ENCODE data around the gene UTS2B.
"Not testable (repeated sequence)": the region's sequence is repeated elsewhere in the genome, so short reads cannot be mapped to it uniquely, and the experiment has no call there.

The UTS2B gene

DNA sequence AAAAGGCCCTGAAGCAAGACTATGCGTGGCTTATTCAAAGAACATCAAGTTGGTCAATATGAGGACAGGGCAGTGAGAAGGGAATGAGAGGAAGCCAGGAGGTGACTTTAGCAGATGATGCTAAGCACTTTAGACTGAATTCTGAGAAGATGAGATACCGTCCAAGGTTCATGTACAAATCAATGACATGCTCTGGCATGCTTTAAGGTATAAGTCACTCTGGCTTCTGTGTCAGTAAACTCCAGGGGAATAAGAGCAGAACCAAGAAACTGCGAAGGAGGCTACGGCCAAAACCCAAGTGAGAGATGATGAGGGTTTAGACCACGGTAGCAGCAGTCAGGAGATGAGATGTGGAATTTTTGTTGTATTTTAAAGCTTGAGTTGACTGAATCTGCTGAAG lies 10.0 kb downstream of the UTS2B start:
- no peak for DNase-seq

DNA sequence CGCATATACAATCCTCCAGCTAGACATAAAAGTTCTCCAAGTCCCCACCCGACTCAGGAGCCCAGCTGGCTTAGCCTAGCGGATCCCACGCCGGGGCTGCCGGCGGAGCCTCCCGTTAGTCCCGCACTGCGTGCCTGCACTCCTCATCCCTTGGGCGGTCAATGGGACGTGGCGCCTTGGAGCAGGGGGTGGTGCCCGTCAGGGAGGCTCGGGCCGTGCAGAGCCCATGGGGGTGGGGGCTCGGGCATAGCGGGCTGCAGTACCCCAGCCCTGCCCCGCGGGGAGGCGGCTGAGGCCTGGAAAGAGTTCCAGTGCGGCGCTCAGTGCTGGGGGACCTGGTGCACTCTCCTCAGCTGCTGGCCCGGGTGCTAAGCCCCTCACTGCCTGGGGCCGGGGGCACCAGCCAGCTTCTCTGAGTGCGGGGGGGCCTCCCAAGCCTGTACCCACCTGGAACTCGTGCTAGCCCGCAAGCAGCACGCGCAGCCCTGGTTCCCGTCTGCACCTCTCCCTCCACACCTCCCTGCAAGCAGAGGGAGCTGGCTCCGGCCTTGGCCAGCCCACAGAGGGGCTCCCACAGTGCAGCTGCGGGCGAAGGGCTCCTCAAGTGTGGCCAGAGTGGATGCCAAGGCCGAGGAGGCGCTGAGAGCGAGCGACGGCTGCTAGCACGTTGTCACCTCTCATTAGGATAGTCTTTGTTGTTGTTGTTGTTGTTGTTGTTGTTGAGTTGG lies 13.3 kb downstream of the UTS2B start:
- DNase-seq, result no peak

DNA sequence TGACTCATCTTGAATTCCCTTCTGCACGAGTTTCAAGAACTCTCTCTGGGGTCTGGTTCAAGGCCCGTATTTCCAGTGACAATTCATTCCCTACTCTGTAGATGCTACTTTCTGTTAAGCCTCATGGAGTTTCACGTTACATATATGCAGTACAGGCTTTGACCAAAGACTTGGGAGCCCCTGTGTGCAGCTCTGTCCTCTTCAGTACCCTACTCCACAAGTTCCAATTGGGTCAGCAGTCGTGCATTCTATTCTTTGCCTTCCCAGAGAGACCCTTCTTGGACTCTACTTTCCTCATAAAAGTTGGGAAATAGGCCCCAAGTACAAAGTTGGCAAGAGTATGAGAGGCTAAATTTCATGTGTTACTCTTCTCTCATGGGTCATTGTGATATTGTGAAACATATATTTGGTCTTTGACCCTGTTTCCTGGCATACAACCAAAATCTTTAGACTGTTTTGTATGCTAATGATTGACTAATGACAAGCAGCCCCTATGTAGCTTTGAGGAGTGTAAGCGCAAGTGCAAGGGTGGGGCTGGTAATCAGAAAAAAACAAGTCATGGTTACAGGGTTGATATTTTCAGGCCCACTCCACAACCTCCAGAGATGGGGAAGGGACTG lies 16.1 kb downstream of the UTS2B start:
- no peak for DNase-seq

DNA sequence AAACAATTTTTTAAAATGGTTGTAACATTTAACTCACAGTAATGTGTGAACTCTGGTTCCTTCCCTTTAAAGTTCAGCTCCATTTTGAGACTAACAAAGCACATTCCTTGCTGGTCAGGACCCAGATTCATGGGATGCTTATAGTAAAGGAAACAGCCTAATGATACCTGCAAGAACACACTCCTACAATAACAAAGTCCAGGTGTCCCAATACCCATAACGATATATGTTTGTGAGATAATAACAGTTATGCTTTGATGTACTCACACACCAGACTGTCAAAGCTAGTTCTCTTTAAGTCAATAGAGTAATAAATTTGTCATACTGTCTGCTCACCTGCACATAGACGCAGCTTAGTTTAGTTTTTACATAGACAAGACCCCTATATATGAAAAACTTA lies 17.0 kb downstream of the UTS2B start:
- DNase-seq, result no peak

DNA sequence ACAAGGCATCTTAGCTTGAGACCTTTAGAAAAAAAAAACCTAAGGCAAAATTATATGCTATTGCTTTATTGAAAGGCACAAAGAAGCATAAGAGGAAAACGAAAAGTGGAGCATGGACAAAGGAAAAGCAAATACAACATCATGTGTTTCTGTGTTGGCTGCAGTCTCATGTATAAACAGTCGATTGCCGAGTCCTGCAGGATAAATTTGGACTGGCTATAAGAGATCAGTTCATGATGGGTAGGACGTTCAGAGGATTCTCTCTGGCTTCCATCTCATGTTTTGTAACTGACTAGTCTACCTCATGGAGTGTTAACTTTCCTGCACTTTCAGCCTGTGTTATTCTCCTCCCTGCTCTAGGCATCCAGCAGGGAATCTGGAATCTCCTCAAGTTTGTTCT lies 23.0 kb downstream of the UTS2B start:
- DNase-seq, result no peak

DNA sequence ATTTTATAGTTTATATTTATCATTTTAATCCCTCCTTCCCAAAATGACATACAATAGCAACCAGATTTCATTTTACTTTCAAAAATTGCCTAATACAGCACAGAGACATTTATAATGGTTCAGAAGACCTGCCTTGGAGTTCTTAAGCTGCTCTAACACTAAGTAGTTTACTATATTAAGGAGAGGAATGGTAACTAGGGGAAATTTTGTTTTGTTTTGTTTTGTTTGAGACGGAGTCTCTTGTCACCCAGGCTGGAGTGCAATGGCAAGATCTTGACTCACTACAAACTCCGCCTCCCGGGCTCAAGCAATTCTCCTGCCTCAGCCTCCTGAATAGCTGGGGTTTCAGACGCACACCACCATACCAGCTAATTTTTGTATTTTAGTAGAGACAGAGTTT lies 23.9 kb downstream of the UTS2B start:
- DNase-seq, result no peak

DNA sequence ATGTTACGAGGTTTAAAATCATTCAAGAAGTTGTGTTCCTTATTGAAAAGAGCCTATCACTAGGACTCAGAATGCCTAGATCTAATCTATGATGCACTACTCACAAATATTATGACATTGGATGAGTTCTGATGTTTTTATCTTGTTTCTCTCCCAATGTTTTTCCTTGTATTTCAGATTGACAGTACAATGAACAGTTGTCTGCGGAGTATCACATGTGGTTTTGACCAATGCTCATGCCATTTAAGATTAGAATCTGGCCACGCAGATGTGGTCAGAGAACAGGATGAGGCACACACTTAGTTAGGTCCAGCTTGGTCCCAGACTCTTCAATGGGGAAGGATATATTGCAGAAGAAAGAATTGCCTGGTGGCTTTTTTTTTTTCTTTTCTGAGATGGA lies 26.7 kb downstream of the UTS2B start:
- DNase-seq, result no peak

DNA sequence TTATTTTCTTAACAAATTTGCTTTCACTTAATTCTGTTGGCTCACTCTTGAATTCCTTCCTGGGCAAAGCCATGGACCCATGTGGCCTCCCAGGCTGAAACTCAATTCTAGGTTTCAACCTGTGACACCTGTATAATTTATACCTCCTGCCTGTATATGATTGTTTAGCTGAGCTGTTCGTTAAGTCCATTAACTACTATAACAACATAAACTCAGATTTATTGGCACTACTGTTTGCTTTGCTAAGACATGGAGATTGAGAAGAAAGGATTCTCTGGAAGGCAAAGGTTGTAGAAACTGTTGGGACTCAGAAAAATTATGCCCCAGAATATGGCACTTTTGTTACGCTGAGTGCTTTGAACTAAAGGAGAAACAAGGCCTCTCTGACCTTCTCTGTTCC lies 27.9 kb downstream of the UTS2B start:
- DNase-seq, result no peak

DNA sequence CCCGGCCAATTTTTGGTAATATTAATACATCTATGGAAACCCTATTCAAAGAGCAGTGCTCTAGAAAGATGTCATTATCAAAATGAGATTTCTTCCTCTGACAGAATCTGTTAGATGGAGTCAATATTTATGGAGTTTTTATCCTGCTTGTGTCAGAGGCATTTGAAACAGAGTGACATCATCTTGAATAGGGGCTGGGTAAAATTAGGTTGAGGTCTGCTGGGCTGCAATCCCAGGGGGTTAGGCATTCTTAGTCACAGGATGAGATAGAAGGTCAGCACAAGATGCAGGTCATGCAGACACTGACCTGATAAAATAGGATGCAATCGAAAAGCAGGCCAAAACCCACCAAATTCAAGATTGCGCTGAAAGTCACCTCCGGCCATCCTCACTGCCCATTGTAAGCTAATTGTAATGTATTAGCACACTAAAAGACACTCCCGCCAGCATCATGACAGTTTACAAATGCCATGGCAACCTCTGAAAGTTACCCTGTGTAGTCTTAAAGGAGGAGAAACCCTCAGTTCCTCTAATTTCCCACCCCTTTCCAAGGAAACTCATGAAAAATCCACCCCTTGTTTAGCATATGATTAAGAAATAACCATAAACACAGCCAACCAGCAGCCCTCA lies 28.4 kb downstream of the UTS2B start:
- no peak for DNase-seq

DNA sequence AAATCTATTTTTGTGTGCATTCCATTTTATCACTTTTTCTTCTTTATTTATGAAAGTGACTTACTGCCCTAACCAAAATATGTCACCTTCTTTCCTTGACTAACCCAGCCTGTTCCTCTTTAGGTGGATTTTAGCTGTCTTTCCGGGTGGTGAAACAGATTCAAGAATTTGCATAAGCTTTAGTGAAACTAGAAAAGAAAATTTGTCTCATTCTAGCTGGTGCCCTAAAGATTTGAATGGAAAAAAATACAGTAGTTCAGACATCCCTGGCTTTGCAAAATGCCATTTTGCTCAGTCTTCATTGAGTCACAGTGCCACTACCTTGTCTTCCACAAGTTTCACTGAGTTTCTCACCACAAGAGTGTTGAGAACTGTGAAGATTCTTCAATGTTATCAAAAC lies 29.3 kb downstream of the UTS2B start:
- no peak for DNase-seq

DNA sequence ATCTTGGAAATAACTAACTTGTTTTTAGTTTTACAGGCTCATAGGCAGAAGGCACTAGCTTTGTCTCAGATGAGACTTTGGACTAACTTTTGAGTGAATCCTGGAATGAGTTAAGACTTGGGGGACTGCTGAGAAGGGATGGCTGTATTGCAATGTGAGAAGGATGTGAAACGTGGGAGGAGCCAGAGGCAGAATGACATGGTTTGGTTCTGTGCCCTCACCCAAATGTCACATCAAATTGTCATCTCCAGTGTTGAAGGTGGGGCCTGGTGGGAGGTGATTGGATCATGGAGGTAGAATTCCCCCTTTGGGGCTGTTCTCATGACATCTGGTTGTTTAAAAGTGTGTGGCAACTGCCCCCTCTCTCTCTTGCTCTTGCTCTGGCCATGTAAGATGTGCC lies 29.9 kb downstream of the UTS2B start:
- no peak for DNase-seq

DNA sequence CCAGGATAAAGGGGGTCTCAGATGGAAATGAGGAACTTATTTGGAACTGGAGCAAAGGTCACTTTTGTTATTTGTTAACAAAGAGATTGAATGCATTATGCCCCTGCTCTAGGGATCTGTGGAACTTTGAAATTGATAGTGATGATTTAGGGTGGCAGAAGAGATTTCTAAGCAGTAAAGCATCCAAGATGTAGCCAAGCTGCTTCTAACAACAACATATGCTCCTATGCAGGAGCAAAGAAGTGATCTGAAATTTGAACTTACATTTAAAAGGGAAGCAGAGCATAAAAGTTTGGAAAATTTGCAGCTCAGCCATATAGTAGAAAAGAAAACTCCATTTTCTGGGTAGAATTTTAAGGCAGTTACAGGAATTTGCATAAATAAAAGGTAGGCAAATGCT lies 31.5 kb downstream of the UTS2B start:
- DNase-seq, result no peak

DNA sequence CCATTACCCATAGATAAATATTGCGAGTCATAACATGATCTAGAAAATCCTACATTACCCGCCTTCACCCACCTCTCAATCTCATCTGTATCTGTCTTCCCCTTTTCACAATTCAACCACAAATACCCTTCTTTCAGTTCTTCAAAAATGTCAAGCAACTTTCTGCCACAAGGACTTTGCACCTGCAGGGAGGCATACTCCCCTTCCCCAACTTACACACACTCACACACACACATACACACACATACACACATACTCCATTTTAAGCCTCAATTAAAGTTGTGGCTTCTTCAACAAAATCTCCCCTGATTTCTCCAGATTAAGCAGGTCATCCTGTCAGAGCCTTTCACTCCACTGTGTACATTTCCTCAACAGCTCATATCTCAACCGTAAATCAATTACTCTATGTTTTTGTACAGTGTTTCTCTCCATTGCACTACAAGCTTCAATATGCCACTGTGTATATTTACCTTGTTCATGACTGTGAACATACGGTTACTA lies 34.2 kb downstream of the UTS2B start:
- DNase-seq, result no peak

DNA sequence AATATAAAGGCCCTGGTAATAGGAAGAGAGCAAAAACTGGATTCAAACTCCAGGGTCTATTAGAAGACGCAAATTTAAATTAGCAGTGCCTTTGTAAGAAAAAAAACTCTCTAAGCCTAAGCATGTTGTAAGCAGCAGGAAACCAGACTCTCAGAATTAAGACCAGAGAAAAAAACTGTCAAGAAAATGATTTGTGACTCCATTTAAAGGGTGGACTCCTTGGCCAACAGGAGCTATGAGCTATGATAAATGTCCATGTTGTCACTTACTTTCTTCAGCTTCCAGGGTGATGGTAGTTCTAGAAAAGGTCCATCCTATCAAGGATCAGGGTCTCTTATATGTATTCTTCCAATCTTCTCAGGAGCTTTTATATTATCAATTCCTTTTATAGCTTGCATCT lies 36.0 kb downstream of the UTS2B start:
- no peak for DNase-seq

DNA sequence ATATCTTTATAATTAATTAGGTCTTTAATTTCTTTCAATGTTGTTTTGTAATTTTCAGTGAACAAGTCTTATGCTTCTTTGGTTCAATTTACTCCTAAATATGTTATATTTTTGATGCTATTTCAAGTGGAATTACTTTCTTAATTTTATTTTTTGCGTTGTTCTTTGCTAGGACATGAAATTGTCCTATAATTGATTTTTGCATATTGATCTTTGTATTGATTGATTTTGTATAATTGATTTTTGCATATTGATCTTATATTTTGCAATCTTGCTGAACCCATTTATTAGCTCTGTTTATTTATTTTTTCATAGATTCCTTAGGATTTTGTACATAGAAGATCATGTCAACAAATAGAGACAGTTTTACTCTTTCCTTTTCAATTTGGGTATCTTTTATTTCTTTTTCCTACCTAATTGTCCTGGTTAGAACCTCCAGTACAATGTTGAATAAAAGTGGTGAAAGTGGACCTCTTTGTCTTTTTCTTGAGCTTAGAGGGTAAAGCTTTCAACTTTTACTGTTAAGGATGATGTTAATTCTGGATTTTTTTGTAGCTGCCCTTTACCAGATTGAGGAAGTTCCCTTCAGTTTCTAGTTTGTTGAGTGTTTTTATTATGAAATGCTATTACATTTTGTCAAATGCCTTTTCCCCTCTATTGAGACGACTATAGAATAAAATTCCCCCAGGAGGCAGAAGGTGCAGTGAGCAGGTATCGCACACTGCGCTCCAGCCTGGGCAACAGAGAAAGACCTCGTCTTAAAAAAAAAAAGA lies 37.9 kb downstream of the UTS2B start:
- DNase-seq, result no peak

DNA sequence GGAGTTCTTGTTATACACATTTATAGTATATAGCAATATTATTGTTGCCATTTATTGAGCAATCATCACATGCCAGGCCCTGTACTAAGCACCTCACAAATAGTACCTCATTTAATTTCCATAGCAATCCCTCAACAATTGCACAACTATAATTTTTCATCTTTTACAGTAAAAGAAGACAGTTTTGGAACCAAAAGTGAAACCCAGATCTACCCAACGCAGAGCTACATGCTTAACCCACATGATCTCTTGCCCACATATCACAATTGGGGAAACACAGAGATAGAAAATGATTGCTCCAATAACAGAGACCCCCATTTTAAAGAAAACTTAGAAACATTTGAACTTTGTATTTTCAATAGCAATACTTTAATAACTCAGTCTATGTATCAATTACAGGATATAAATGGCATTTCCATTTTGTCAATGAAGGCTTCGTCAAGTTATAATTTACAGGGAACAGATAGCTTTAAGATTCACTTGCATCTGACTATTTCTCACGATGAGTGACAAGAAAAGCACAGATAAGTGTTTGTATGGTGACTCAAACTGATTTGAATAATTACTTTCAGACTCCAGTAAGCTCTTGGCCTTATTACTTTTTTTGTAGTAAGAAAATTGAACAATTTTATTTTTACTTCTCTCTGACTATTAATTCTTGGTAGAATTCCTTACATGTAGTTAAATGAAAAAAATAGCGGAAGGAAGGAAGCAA lies 39.9 kb downstream of the UTS2B start:
- no peak for DNase-seq

DNA sequence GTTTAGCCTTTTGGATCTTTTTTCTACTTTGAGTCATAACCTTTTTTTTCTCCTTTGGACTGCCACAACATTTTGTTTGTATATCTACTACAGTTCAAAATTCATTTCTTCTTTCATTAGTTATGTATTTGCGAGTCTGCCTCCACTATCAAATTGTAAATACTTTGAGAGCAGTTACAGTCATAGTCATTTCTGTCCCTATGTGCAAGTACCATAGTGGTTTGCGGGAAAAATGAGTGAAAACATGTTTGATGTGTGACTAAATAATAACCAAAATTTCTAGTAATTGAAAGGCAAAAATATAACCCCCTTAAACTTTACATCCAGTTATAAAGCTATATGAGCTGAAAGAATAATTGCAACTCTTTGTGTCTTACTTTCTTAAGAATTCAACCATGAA lies 46.9 kb downstream of the UTS2B start:
- no peak for DNase-seq

DNA sequence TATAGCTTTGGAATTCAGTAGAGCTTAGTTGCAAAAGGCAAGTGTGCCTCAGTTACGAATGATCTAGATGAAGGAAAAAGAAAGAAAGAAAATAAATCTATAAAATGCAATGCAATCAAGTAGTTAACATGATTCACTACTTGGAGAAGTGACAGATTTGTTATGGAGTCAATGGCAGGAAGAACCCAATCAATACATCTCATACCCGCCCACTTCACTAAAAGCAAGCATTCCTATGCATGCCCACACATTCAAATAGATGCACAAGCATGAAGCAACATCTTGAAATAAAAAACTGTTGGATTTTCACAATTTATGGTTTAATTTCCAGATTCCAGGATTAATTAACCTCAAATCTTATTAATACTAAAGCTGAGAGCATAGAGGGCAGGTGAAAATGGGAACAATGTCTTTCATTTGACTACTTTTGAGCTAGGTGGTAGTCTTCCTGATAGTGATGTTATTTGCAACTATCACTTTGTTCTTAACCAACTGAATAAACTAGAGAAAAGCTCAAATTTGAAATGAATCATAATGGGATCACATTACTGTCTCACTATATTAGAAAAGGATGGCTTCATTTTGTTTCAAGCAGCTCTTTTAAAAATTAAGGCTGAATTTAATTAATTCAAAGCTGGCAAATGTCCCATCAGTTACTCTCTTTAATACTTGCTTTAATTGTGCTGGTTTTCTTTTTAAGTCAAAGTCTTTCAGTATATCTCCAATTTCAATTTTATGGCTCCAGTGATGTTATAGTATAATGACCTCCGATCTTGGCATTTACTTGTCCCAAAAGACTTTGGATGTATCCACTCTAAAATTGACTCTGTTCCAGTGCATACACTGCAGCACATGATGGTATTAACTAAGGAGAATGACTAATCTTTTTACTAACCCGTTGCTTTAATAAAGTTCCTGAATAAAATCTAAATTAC lies 47.8 kb downstream of the UTS2B start:
- DNase-seq, result no peak

DNA sequence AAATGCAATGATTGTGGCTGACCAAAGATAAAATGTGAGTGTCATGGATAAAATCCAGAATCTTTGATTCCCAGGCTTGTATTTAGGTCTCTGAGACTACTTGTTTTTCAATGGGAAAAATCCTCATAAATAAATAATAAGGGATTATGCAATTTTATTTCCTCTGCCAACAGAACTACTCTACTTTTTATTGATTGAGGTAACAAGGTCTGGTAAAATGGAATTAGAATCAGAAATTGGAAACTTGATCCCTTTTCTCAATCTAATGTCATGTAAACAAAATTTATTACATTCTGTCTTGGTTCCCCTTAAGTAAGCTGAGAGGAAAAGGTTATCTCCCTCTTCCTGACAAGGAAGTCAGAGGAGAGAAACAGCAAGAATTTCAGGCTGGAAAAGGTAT lies 49.4 kb downstream of the UTS2B start:
- DNase-seq, result no peak

DNA sequence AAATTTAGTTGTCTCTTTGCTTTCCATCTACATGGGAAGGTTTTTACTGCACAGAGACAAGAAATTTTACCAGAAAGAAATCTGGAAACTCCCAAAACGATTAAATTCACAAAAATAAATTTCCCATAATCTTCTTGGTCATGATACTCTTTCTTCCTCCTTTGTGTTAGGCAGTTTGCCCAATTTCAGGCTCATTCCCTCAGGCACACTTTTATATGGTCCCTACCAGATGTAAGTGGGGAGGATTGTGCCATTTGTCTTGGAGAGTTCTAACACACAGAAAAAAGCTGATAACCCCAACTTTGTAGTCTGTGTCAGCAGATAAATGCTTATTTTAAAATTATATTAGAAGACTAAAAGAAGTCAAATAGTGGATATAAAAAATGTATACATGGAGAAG lies 50.2 kb downstream of the UTS2B start:
- DNase-seq, result no peak

DNA sequence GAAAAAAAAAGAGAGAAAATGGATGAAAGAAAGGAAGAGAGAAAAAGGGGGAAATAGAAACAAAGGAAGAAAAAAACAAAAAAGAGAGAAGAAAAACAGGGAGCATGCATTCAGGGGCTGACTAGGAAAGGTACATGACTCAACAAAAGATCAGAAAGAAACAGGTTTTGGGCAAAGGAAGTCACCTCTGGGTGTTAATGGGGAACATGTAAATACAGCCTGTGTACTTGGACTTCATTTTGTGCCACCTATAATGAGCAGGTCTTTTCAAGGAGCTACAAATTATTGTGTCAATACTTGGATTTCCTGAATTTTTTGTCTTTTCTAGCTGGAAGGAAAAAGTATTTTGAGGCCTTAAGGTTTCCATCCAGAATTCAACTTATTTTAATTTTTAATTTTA lies 54.6 kb downstream of the UTS2B start:
- DNase-seq, result no peak

DNA sequence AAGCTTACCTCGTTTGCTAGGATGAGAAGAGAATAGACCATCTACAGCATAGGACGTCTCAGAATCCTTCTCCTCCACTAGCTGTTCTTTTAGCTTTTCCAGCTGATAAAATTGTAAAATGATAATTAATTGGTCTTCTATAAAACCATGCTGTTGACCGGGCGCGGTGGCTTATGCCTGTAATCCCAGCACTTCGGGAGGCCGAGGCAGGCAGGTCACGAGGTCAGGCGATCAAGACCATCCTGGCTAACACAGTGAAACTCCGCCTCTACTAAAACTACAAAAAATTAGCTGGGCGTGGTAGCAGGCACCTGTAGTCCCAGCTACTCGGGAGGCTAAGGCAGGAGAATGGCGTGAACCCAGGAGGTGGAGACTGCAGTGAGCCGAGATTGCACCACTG lies 55.1 kb downstream of the UTS2B start:
- not testable (repeated sequence) for DNase-seq

Data from activated CD8-positive, alpha-beta memory T cell treated with anti-CD3 and anti-CD28 coated beads, Interleukin-2, amount 50 U/mL, for 48 hours (primary cell).